GM12865 (cell line): ENCODE data around the gene TIMM21.

ENCODE experiments used
- DNase-seq: peaks from one replicate; pipeline ENCODE4 v3.0.0; 2010; ENCODE audit warnings: low read depth
- H3K4me3 ChIP-seq: 2 replicates; pipeline ENCODE4 v1.5.1; 2011; ENCODE audit warnings: mild to moderate bottlenecking, low read depth, low read length, control low read depth
- TF ChIP-seq, protein P1 (sequence below): IDR thresholded peaks from 2 replicates; pipeline ENCODE4 v1.5.1; 2011; ENCODE audit warnings: low read length, control low read depth, low read depth, inconsistent platforms; ENCODE audit not compliant: insufficient read depth; ENCODE audit errors: missing control alignments

TIMM21 gene, protein sequence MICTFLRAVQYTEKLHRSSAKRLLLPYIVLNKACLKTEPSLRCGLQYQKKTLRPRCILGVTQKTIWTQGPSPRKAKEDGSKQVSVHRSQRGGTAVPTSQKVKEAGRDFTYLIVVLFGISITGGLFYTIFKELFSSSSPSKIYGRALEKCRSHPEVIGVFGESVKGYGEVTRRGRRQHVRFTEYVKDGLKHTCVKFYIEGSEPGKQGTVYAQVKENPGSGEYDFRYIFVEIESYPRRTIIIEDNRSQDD

DNA sequence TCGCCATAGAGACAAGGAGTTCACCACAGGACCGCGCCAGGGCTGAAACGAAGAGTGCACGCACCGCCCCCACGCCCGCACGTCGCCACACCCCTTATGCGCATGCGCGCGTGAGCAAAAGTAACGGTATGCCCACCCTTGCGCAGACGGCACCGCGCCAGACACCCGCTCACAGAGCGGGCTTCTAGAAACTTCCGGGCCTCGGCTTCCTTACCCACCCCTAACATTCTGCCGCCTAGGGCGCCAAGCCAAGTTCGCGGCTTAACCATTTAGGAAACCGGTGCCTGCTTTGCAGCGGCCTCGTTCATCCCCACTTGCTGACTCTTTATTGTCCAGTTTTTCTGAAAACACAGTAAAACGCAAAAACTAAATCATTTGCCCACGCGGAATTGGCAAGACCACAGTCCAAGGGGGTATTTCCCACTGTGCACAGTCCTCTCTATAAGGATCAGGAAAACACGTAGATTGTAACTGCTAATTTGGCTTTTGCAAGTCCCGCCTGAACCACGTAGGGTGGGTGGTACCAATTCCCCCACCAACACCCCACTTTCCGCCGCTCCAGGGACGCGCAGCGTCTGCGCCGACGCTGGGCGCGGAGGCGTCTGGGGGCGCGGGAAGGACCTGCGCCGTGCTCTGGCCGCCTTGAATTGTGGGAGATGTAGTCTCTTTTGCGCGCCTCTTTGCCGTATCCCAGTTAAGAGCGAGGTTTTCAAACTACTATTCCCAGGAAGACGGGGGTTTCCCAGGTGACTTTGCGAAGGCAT is at the start of gene TIMM21, which contains the start of gene FBXO15:
Gene TIMM21 (plus strand): TSS at position 745 of the 764 bp plus-strand sequence. CDS start 286 bp downstream, outside the sequence.
Gene FBXO15 (minus strand): TSS at position 56 of the 764 bp plus-strand sequence. CDS start 49 bp downstream, at position 7.
- TF ChIP-seq, protein P1, sequence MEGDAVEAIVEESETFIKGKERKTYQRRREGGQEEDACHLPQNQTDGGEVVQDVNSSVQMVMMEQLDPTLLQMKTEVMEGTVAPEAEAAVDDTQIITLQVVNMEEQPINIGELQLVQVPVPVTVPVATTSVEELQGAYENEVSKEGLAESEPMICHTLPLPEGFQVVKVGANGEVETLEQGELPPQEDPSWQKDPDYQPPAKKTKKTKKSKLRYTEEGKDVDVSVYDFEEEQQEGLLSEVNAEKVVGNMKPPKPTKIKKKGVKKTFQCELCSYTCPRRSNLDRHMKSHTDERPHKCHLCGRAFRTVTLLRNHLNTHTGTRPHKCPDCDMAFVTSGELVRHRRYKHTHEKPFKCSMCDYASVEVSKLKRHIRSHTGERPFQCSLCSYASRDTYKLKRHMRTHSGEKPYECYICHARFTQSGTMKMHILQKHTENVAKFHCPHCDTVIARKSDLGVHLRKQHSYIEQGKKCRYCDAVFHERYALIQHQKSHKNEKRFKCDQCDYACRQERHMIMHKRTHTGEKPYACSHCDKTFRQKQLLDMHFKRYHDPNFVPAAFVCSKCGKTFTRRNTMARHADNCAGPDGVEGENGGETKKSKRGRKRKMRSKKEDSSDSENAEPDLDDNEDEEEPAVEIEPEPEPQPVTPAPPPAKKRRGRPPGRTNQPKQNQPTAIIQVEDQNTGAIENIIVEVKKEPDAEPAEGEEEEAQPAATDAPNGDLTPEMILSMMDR: no peak
- DNase-seq: peak; percentile 97
- peak within 1 kb of the TSS; percentile 97 for H3K4me3 ChIP-seq

DNA sequence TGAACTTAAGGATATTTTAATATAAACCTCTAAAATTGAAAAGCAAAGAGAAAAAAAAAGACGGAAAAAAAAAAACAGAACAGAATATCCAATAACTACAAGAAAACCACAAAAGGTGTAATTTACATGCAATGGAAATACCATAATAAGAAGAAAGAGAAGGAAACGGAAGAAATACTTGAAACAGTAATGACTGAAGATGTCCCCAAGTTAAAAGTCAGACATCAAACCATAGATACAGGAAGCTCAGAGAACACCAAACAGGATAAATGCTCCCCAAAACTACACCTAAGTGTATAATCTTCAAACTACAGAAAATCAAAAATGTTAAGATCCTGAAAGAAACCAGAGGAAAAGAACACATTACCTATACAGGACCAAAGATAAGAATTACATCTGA is 39.9 kb upstream of the TIMM21 start:
- DNase-seq: no peak
- TF ChIP-seq, protein P1: no peak
- H3K4me3 ChIP-seq: no peak overlapping the region

DNA sequence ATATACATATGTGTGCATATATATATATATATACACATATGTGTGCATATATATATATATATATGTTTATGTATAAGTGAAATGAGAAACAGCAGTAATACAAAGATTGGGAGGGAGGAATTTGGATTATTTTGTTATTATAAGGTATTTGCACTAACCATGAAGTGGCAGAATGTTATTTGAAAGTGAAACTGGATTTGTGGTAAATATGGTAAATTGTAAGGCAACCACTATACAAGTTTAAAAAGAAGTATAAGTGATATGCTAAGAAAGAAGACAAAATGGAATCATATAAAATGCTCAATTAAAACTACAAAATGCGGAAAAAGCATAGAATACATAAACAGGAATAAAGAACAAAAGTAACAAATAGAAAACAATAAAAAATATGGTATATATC is 38.2 kb upstream of the TIMM21 start:
- no peak for DNase-seq
- H3K4me3 ChIP-seq: no peak overlapping the region
- TF ChIP-seq, protein P1: no peak

DNA sequence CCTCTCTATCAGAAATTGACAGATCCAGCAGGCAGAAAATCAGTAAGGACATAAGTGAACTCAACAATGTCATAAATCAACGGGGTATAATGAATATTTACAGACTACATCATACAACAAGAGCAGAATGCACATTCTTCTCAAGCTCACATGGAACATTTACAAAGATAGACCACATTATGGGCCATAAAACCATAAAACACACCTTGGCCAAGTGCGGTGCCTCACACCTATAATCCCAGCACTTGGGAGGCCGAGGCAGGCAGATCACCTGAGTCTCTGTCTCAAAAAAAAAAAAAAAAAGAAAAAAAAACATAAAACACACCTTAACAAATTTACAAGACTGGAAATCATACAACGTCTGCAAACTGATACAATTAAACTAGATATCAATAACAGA is 37.3 kb upstream of the TIMM21 start:
- TF ChIP-seq, protein P1: no peak
- no peak for DNase-seq
- no peak overlapping the region for H3K4me3 ChIP-seq

DNA sequence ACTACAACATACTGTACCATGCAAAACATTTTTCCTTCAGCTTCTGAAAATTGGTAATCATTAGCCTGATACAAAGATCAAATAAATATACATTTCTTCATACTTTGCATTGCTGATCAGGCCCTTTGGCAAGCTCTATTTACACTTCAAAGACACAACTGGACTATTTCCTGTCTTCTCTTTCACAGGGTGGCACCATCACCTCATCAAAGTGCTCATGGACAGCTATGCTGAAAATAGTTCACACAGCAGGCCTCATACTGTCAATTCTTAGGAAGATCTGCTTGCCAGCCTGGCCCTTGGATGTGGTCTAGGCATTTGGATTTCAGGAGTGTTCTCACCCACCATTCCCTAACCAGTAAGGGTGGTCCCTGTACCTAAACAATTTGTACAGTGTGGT is 34.6 kb upstream of the TIMM21 start:
- no peak for DNase-seq
- no peak overlapping the region for H3K4me3 ChIP-seq
- TF ChIP-seq, protein P1: no peak

DNA sequence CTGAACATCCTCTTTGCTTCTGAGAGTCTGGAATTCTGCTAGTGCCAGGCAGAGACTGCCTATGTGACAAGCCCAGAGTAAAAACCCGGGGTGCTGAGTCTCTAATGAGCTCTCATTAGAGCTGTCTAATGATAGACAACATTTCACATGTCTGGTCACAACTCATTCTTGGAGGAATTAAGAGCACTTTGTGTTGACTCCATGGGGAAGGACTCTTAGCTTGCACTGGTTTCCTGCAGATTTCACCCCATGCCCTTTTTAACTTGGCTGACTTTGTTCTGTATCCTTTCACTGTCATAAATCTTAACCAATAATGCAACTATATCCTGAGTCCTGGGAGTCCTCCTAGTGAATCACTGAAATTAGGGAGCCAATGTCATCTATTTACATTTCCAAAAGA is 34.2 kb upstream of the TIMM21 start:
- no peak for DNase-seq
- H3K4me3 ChIP-seq: no peak overlapping the region
- TF ChIP-seq, protein P1: no peak

DNA sequence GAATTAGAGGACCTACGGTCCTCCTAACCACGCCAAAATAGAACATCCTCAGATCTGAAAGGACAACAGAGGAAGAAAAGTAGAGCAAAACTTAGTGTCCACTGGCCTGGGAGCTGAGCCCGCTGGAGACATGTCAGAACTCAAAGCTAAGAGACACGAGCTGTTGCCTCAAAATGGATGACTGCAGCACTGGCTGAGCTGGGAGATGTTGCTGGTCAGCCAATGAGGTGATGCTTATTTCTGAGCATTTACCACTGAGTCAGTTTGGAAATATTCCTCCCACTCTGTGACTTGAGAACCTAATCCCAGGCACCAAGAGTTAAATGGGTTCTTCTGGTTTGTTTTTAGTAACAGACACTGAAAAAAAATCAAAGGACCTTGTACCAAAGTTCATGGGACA is 33.3 kb upstream of the TIMM21 start:
- DNase-seq: no peak
- TF ChIP-seq, protein P1: no peak
- H3K4me3 ChIP-seq: no peak overlapping the region
